ENCODE results near the gene UNG. TPM values are rescaled to one million over a fixed set of nuclear protein-coding genes. Genes with fewer than 3 reads are reported as not detected.

UNG gene
- total and polyA plus RNA-seq, 11 donors: 14.5 to 37.8 (median 25.3) TPM

GRCh38 chr12:109134186-109134917, 37.0 kb downstream of the UNG start:
- Histone ChIP-seq H3K27ac (peak overlapping the region; percentile 3 to 89 (median 46)), H3K27me3 (no peaks in the 10 kb centered on the region), H3K9me3 (peaks cover 0 to 8% (median 0%) of the 10 kb centered on the region in 12 donors), H3K4me3 (no peak overlapping the region), H3K36me3 (peaks cover 0 to 6% (median 0%) of the 10 kb centered on the region in 9 donors), H3K4me1 (peaks cover 0 to 87% (median 35%) of the 10 kb centered on the region in 12 donors)
- 19 to 44% (median 30%) methylated on average over 5 to 6 of the region's 6 CpGs for WGBS, 4 donors
- ATAC-seq (peak in 3 of 4 donors; percentile 10 to 27 (median 16)), DNase-seq (peak in 2 of 5 donors; percentile 70 to 73)
- no peak for TF ChIP-seq POLR2A (IDR thresholded peaks at IDR 0.05)
- TF ChIP-seq, protein P1, sequence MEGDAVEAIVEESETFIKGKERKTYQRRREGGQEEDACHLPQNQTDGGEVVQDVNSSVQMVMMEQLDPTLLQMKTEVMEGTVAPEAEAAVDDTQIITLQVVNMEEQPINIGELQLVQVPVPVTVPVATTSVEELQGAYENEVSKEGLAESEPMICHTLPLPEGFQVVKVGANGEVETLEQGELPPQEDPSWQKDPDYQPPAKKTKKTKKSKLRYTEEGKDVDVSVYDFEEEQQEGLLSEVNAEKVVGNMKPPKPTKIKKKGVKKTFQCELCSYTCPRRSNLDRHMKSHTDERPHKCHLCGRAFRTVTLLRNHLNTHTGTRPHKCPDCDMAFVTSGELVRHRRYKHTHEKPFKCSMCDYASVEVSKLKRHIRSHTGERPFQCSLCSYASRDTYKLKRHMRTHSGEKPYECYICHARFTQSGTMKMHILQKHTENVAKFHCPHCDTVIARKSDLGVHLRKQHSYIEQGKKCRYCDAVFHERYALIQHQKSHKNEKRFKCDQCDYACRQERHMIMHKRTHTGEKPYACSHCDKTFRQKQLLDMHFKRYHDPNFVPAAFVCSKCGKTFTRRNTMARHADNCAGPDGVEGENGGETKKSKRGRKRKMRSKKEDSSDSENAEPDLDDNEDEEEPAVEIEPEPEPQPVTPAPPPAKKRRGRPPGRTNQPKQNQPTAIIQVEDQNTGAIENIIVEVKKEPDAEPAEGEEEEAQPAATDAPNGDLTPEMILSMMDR (IDR thresholded peaks at IDR 0.05): peak; percentile 42 to 68 (median 55)
- intact Hi-C loops (cut with DNase I): loop anchor here in 1 of 10 donors (5.0 kb wide), 1 partner anchor 33 kb away; no protein-coding TSS in a partner anchor

DNA sequence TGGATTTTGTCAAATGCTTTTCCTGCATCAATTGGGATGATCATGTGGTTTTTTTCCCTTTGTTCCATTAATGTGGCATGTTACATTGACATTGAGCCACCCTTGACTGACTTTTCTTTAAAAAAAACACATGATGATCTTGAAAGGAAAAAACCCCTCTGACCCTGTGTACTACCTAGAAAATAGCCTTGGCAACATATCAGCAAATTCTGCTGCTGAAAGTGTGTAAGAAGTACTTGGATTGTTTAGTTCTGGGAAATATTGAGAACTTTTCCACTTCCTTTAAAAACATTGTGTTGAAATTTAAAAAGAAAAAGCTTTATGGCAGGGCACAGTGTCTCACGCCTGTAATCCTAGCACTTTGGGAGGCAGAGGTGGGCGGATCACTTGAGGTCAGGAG, 39.7 kb downstream of the UNG start:
- no peaks in the 10 kb centered on the region for H3K27me3 ChIP-seq
- H3K9me3 ChIP-seq: peaks cover 0 to 8% (median 0%) of the 10 kb centered on the region in 12 donors
- peak in 2 of 4 donors; percentile 17 to 25 for ATAC-seq
- no peak overlapping the region for H3K4me3 ChIP-seq
- intact Hi-C loops (cut with DNase I): no loop called here
- WGBS, 4 donors: 62 to 73% (median 68%) methylated on average over 2 of the region's 2 CpGs
- TF ChIP-seq, protein P1 (IDR thresholded peaks at IDR 0.05): no peak
- TF ChIP-seq POLR2A (IDR thresholded peaks at IDR 0.05): no peak
- no peak for DNase-seq
- H3K27ac ChIP-seq: peak overlapping the region in 11 of 12 donors; percentile 28 to 73 (median 58)
- H3K36me3 ChIP-seq: peaks cover 0 to 24% (median 17%) of the 10 kb centered on the region in 9 donors
- peaks cover 0 to 89% (median 27%) of the 10 kb centered on the region in 12 donors for H3K4me1 ChIP-seq

- WGBS, 4 donors: 63 to 83% (median 71%) methylated on average over 7 to 9 of the region's 9 CpGs
- peak overlapping the region in 9 of 12 donors; percentile 4 to 64 (median 48) for H3K27ac ChIP-seq
- H3K4me3 ChIP-seq: no peak overlapping the region
- TF ChIP-seq, protein P1 (IDR thresholded peaks at IDR 0.05): no peak
- H3K9me3 ChIP-seq: peaks cover 0 to 8% (median 0%) of the 10 kb centered on the region in 12 donors
- H3K27me3 ChIP-seq: no peaks in the 10 kb centered on the region
- no peak for DNase-seq
- intact Hi-C loops (cut with DNase I): no loop called here
- ATAC-seq: peak in 2 of 4 donors; percentile 4 to 20
- H3K36me3 ChIP-seq: peaks cover 0 to 41% (median 26%) of the 10 kb centered on the region in 9 donors
- peaks cover 0 to 88% (median 26%) of the 10 kb centered on the region in 12 donors for H3K4me1 ChIP-seq
These were observed 42.0 kb downstream of the UNG start for GRCh38 chr12:109139360-109139759.

GRCh38 chr12:109139791-109140190, 42.4 kb downstream of the UNG start:
- ATAC-seq: peak in 1 of 4 donors; percentile 2
- WGBS, 4 donors: 55 to 76% (median 70%) methylated on average over 7 of the region's 7 CpGs
- peaks cover 0 to 42% (median 26%) of the 10 kb centered on the region in 9 donors for H3K36me3 ChIP-seq

More at GRCh38 chr12:109139791-109140190, 42.4 kb downstream of the UNG start:
- Histone ChIP-seq H3K4me3 (no peak overlapping the region), H3K27ac (peak overlapping the region in 8 of 12 donors; percentile 4 to 64 (median 48)), H3K27me3 (no peaks in the 10 kb centered on the region), H3K4me1 (peaks cover 0 to 84% (median 22%) of the 10 kb centered on the region in 12 donors), H3K9me3 (peaks cover 0 to 8% (median 0%) of the 10 kb centered on the region in 12 donors)
- no peak for TF ChIP-seq POLR2A (IDR thresholded peaks at IDR 0.05)
- TF ChIP-seq, protein P1 (IDR thresholded peaks at IDR 0.05): no peak
- DNase-seq: no peak
- intact Hi-C loops (cut with DNase I): no loop called here

Measured in heart left ventricle (tissue), 16 donors.